GM12878 (cell line): ENCODE data around the gene COL4A2. TPM values are rescaled to one million over a fixed set of nuclear protein-coding genes. Genes with fewer than 3 reads are reported as not detected.

ENCODE experiments used
- ATAC-seq: fragments of 200-7000 bp; cut with Tn5 transposase; 3 replicates; pipeline ENCODE4 v1.9.1; 2020; ENCODE audit warnings: mild to moderate bottlenecking, moderate library complexity
- BruUV-seq: library from RNA; stranded (reverse); fragments of 400-500 nt; replicated peaks from 2 replicates; lab custom pipeline; 2021; lab: Mats Ljungman, UMichigan
- CTCF ChIA-PET: fragments of 300-600 bp; sonication (Branson Sonifier 250); formaldehyde crosslinking; extraction: SDS; loops from one replicate; lab custom pipeline; 2021; ENCODE audit warnings: inconsistent platforms; lab: Yijun Ruan, JAX
- POLR2A ChIA-PET: fragments of 350-600 bp; formaldehyde crosslinking; extraction: SDS; loops from one replicate; lab custom pipeline; 2021; ENCODE audit warnings: inconsistent platforms; lab: Charles Lee
- RAD21 ChIA-PET: fragments of 300-600 bp; sonication (Branson Sonifier 250); formaldehyde crosslinking; loops from one replicate; lab custom pipeline; 2023; ENCODE audit warnings: antibody characterized with exemption; ENCODE audit not compliant: unreplicated experiment; lab: Charles Lee
- SMC1A ChIA-PET: fragments of 300-600 bp; sonication (Branson Sonifier 250); formaldehyde crosslinking; loops from one replicate; lab custom pipeline; 2023; ENCODE audit not compliant: unreplicated experiment, uncharacterized antibody; lab: Charles Lee
- DNase-seq: peaks from one replicate; pipeline ENCODE4 v3.0.0-alpha.2; 2011; ENCODE audit warnings: low read depth, low spot score
- FAIRE-seq: peaks from 3 replicates; lab custom pipeline; 2011; peaks lifted over from hg19 to GRCh38; lab: Jason Lieb, UNC
- H2AFZ ChIP-seq: 2 replicates; pipeline ENCODE4 v1.6.0; 2011; ENCODE audit warnings: low read depth, low read length, control low read depth; ENCODE audit not compliant: control insufficient read depth
- H3K27ac ChIP-seq: 2 replicates; pipeline ENCODE4 v1.5.1; 2011; ENCODE audit warnings: control low read depth; ENCODE audit not compliant: control insufficient read depth, insufficient read depth
- H3K27me3 ChIP-seq, 2 experiments: replicated peaks in 1 of 2; 2 replicates each; pipeline versions ENCODE4 v1.6.0 to v1.6.1; 2011; ENCODE audit warnings: low read length in 1 of 2; ENCODE audit not compliant: control insufficient read depth in 2 of 2, insufficient read depth in 2 of 2
- H3K36me3 ChIP-seq, 2 experiments: 2 replicates each; pipeline ENCODE4 v1.5.1; 2011; ENCODE audit warnings: low read length in 1 of 2; ENCODE audit not compliant: control insufficient read depth in 2 of 2, insufficient read depth in 2 of 2
- H3K4me1 ChIP-seq: 2 replicates; pipeline ENCODE4 v1.6.1; 2011; ENCODE audit warnings: mild to moderate bottlenecking, low read length, moderate library complexity, mixed read lengths; ENCODE audit not compliant: control insufficient read depth, insufficient read depth
- H3K4me2 ChIP-seq: 2 replicates; pipeline ENCODE4 v1.6.0; 2011; ENCODE audit warnings: control low read depth; ENCODE audit not compliant: control insufficient read depth, insufficient read depth
- H3K4me3 ChIP-seq: fragments of 200-600 bp; sonication (generic); 2 replicates; pipeline ENCODE4 v1.5.1; 2016
- H3K79me2 ChIP-seq: 2 replicates; pipeline ENCODE4 v1.6.0; 2011; ENCODE audit warnings: low read length; ENCODE audit not compliant: control insufficient read depth, insufficient read depth
- H3K9ac ChIP-seq: 2 replicates; pipeline ENCODE4 v1.8.0; 2011; ENCODE audit warnings: low read length, control low read depth, mixed read lengths; ENCODE audit not compliant: control insufficient read depth, insufficient read depth
- H3K9me3 ChIP-seq: replicated peaks from 3 replicates; pipeline ENCODE4 v1.5.1; 2011; ENCODE audit warnings: mild to moderate bottlenecking, low read length; ENCODE audit not compliant: control insufficient read depth, insufficient read depth
- H4K20me1 ChIP-seq: 2 replicates; pipeline ENCODE4 v1.6.0; 2011; ENCODE audit not compliant: control insufficient read depth, insufficient read depth
- BCL3 ChIP-seq: IDR thresholded peaks from 2 replicates; pipeline ENCODE4 v1.6.1; 2011; ENCODE audit warnings: borderline replicate concordance, low read depth, mild to moderate bottlenecking, moderate library complexity, low read length; ENCODE audit not compliant: insufficient read depth, poor library complexity, severe bottlenecking
- BMI1 ChIP-seq: fragments of 450-650 bp; IDR thresholded peaks from 2 replicates; pipeline ENCODE4 v1.6.1; 2016; ENCODE audit warnings: mild to moderate bottlenecking, moderate library complexity, borderline replicate concordance
- CHD1 ChIP-seq: IDR thresholded peaks from 2 replicates; pipeline ENCODE4 v1.6.1; 2012; ENCODE audit warnings: low read depth, low read length, improper control_type of control experiment
- CHD2 ChIP-seq: IDR thresholded peaks from 2 replicates; pipeline ENCODE4 v1.6.1; 2011; ENCODE audit warnings: low read depth, low read length, improper control_type of control experiment, borderline replicate concordance
- EGR1 ChIP-seq, 2 experiments: IDR thresholded peaks; 1 replicate in 1 of 2; 2 replicates in 1 of 2; pipeline ENCODE4 v1.6.1; 2011 to 2012; ENCODE audit warnings: low read depth in 2 of 2, low read length in 2 of 2, borderline replicate concordance in 1 of 2, mild to moderate bottlenecking in 1 of 2, moderate library complexity in 1 of 2
- HDAC2 ChIP-seq: fragments of 200-600 bp; sonication (generic); IDR thresholded peaks from 2 replicates; pipeline ENCODE4 v1.6.1; 2017
- KAT2A ChIP-seq: conservative IDR thresholded peaks from 2 replicates; pipeline ENCODE4 v1.6.1; 2011; ENCODE audit warnings: low read depth, low read length; ENCODE audit not compliant: control insufficient read depth
- MLLT1 ChIP-seq: fragments of 450-650 bp; IDR thresholded peaks from 2 replicates; pipeline ENCODE4 v1.6.1; 2016; ENCODE audit warnings: mild to moderate bottlenecking
- PAX8 ChIP-seq: fragments of 450-650 bp; IDR thresholded peaks from 2 replicates; pipeline ENCODE4 v1.6.1; 2017; ENCODE audit warnings: mild to moderate bottlenecking, moderate library complexity
- SRF ChIP-seq, 2 experiments: IDR thresholded peaks; 2 replicates each; pipeline ENCODE4 v1.6.1; 2011; ENCODE audit warnings: low read depth in 2 of 2, low read length in 2 of 2, mild to moderate bottlenecking in 1 of 2, moderate library complexity in 1 of 2
- ZNF274 ChIP-seq: IDR thresholded peaks from one replicate; pipeline ENCODE4 v1.8.0; 2011; ENCODE audit not compliant: insufficient read length, insufficient read depth
- WGBS: methylation state at CpG from one replicate; pipeline ENCODE4 v1.1.6; 2016; ENCODE audit warnings: low lambda C conversion rate; ENCODE audit not compliant: insufficient replicate concordance, insufficient coverage; ENCODE audit errors: missing lambda C conversion rate; 5-methylcytosine and 5-hydroxymethylcytosine counted together
- in situ Hi-C: fragments of 300-500 bp; cut with MboI; formaldehyde crosslinking; loops from 9 replicates; pipeline ENCODE4 v1.14.3; 2018; ENCODE audit warnings: mixed read lengths
- intact Hi-C: fragments of 100-400 bp; cut with micrococcal nuclease; formaldehyde crosslinking; loops from one replicate; pipeline ENCODE4 v1.14.2; 2022; ENCODE audit not compliant: unreplicated experiment
- polyA plus RNA-seq, 11 experiments: library from polyadenylated mRNA; depleted of rRNA in 4 of 11; unstranded in 6 of 11; stranded (reverse) in 5 of 11; fragments of >200 nt; fragmentation: Nextera tagmentation in 4 of 11; fragmentation: Illumina TruSeq in 1 of 11; extraction: Ambion mirVana in 4 of 11; extraction: Trizol in 1 of 11; gene quantifications; 1 replicate in 1 of 11; 2 replicates in 10 of 11; pipeline versions ENCODE4 v1.2.1 to v1.2.3, GENCODE V29; 2011 to 2016; ENCODE audit warnings: inconsistent platforms in 2 of 11, missing spikeins in 2 of 11, low read depth in 1 of 11
- total RNA-seq, 4 experiments: library from RNA; depleted of rRNA in 3 of 4; stranded (reverse); fragments of >200 nt in 3 of 4; fragmentation: Illumina TruSeq in 1 of 4; extraction: Trizol in 1 of 4; gene quantifications; 2 replicates each; pipeline versions ENCODE4 v1.2.1 to v1.2.3, GENCODE V29; 2013 to 2021
- TF ChIP-seq, protein P1 (sequence below): fragments of 450-650 bp; IDR thresholded peaks from 2 replicates; pipeline ENCODE4 v1.6.1; 2014; ENCODE audit warnings: mild to moderate bottlenecking
- TF ChIP-seq, protein P2 (sequence below): IDR thresholded peaks from 2 replicates; pipeline ENCODE4 v1.6.1; 2012; ENCODE audit warnings: mild to moderate bottlenecking, low read depth, low read length

The COL4A2 gene
- total and polyA plus RNA-seq, 10 of the 15 experiments (the other 5 are each of a cell fraction or from before 2014, with no cell fraction given): 0.16 to 1.6 (median 0.62) TPM; not detected in 3

GRCh38 chr13:110350049-110350448 is 43.0 kb downstream of the COL4A2 start:
- ChIA-PET SMC1A (interaction anchor here (1.1 to 1.9 kb wide), 3 partner anchors 16 to 94 kb away, joined by 3 to 5 read pairs (median 4); no protein-coding TSS in a partner anchor), RAD21 (no interaction called here), POLR2A (no interaction called here), CTCF (no interaction called here)
- intact Hi-C loops: no loop called here
- no peak overlapping the region for H3K9ac ChIP-seq
- FAIRE-seq: no peak
- H3K27ac ChIP-seq: no peak overlapping the region
- DNase-seq: no peak
- no peaks in the 10 kb centered on the region for H3K36me3 ChIP-seq
- H3K79me2 ChIP-seq: no peaks in the 10 kb centered on the region
- H3K4me2 ChIP-seq: no peak overlapping the region
- TF ChIP-seq, protein P1, sequence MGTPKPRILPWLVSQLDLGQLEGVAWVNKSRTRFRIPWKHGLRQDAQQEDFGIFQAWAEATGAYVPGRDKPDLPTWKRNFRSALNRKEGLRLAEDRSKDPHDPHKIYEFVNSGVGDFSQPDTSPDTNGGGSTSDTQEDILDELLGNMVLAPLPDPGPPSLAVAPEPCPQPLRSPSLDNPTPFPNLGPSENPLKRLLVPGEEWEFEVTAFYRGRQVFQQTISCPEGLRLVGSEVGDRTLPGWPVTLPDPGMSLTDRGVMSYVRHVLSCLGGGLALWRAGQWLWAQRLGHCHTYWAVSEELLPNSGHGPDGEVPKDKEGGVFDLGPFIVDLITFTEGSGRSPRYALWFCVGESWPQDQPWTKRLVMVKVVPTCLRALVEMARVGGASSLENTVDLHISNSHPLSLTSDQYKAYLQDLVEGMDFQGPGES: no peak
- TF ChIP-seq ZNF274: no peak
- TF ChIP-seq MLLT1: no peak
- TF ChIP-seq SRF (IDR thresholded peaks at IDR 0.05; ENCODE audit: low read depth in 2 of 2, low read length in 2 of 2): no peak
- no peak for TF ChIP-seq BMI1
- no peak for TF ChIP-seq EGR1 (IDR thresholded peaks at IDR 0.05; ENCODE audit: borderline replicate concordance in 1 of 2, low read depth in 2 of 2, low read length in 2 of 2)
- TF ChIP-seq, protein P2, sequence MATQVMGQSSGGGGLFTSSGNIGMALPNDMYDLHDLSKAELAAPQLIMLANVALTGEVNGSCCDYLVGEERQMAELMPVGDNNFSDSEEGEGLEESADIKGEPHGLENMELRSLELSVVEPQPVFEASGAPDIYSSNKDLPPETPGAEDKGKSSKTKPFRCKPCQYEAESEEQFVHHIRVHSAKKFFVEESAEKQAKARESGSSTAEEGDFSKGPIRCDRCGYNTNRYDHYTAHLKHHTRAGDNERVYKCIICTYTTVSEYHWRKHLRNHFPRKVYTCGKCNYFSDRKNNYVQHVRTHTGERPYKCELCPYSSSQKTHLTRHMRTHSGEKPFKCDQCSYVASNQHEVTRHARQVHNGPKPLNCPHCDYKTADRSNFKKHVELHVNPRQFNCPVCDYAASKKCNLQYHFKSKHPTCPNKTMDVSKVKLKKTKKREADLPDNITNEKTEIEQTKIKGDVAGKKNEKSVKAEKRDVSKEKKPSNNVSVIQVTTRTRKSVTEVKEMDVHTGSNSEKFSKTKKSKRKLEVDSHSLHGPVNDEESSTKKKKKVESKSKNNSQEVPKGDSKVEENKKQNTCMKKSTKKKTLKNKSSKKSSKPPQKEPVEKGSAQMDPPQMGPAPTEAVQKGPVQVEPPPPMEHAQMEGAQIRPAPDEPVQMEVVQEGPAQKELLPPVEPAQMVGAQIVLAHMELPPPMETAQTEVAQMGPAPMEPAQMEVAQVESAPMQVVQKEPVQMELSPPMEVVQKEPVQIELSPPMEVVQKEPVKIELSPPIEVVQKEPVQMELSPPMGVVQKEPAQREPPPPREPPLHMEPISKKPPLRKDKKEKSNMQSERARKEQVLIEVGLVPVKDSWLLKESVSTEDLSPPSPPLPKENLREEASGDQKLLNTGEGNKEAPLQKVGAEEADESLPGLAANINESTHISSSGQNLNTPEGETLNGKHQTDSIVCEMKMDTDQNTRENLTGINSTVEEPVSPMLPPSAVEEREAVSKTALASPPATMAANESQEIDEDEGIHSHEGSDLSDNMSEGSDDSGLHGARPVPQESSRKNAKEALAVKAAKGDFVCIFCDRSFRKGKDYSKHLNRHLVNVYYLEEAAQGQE: no peak
- TF ChIP-seq CHD2: no peak
- TF ChIP-seq KAT2A: no peak
- TF ChIP-seq PAX8: no peak
- TF ChIP-seq HDAC2: no peak
- TF ChIP-seq CHD1: no peak
- no peak for TF ChIP-seq BCL3
- H3K27me3 ChIP-seq: peaks cover 0 to 4% of the 10 kb centered on the region in 2 experiments; a peak in 1 of 4 replicates
- BruUV-seq: no TSS peak
- H2AFZ ChIP-seq: no peak overlapping the region
- in situ Hi-C loops: no loop called here
- H4K20me1 ChIP-seq: no peaks in the 10 kb centered on the region
- H3K4me1 ChIP-seq: no peaks in the 10 kb centered on the region; the same call in 1 of the 2 replicates
- H3K4me3 ChIP-seq: no peak overlapping the region
- no peaks in the 10 kb centered on the region for H3K9me3 ChIP-seq
- WGBS: 4% methylated on average over 1 of the region's 1 CpG
- no peak for ATAC-seq
